ENCODE data around the gene LIMCH1.
"Not testable (repeated sequence)": the region's sequence is repeated elsewhere in the genome, so short reads cannot be mapped to it uniquely, and the experiment has no call there.

The LIMCH1 gene, protein sequence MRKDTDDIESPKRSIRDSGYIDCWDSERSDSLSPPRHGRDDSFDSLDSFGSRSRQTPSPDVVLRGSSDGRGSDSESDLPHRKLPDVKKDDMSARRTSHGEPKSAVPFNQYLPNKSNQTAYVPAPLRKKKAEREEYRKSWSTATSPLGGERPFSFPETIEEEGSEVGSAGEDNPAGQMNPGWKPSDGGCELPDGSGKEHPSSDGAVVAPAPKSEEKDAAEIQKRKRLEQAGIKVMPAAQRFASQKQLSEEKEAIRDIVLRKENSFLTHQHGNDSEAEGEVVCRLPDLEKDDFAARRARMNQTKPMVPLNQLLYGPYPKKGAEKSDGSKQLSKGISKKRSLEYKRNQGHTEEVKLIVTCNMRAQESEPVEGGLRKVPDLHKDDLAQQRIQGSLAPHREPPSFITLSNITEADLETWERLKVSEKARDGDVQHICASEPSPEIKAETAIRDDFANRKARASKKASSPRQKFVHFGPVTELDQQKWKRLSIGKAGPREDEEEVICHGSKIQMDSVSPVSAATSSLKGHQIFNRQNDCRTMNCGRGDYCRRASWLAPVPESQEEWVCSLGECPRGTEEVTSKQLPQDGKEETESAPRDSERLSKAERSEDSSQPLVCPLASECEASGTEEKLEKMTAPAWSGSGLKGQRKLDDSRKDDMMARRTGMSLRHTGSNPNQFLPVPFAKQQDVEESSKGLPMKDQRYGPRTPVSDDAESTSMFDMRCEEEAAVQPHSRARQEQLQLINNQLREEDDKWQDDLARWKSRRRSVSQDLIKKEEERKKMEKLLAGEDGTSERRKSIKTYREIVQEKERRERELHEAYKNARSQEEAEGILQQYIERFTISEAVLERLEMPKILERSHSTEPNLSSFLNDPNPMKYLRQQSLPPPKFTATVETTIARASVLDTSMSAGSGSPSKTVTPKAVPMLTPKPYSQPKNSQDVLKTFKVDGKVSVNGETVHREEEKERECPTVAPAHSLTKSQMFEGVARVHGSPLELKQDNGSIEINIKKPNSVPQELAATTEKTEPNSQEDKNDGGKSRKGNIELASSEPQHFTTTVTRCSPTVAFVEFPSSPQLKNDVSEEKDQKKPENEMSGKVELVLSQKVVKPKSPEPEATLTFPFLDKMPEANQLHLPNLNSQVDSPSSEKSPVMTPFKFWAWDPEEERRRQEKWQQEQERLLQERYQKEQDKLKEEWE (N-terminal part only)

DNA sequence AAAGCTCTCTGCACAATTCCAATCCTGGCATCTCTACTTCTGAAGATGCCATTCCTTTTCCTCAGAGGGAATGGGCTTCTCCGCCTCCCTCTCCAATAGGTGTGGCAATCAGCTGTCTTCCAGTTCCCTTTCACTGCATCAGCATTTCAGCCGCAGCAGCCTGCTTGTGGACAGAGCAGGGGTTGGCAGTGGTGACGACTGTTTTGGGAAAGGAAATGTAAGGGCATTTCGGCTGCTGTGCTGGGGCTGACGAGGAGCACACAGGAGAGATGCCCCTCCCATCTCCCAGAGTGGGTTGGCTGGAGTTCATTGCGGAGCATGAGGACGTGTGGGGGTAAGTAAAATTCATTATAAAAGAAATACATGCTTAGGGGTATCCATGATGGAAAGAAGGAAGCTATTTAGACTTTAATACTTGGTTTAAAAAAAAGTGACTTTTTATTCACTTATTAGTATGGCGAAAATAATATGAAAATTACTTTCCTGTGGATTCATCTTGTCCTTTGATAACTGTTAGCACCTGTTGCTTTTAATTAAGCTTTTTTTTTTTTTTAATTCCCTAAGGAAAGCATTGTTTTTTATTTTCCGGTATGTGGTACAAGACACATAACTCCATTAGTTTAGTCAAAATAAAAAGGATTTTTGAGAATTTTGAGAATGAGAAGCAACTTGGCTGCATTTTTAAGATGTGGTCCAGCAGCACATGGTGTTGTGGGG is at the start of gene LIMCH1:
Gene LIMCH1, plus strand, starts transcription at position 141 of the 717 bp plus-strand sequence. CDS start 67,839 bp downstream, outside the sequence.
- no peak for DNase-seq (ENCODE audit: low spot score)

DNA sequence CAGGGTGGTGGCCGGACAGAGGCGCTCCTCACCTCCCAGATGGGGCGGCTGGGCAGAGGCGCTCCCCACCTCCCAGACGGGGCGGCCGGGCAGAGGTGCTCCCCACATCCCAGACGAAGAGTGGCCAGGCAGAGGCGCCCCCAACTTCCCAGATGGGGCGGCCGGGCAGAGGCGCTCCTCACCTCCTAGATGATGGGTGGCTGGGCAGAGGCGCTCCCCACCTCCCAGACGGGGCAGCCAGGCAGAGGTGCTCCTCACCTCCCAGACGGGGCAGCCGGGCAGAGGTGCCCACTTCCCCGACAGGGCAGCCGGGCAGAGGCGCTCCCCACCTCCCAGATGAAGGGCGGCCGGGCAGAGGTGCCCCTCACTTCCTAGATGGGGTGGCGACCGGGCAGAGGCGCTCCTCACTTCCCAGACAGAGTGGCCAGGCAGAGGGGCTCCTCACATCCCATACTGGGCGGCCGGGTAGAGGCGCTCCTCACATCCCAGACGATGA is 46.8 kb upstream of the LIMCH1 start:
- DNase-seq (ENCODE audit: low spot score) = not testable (repeated sequence)

DNA sequence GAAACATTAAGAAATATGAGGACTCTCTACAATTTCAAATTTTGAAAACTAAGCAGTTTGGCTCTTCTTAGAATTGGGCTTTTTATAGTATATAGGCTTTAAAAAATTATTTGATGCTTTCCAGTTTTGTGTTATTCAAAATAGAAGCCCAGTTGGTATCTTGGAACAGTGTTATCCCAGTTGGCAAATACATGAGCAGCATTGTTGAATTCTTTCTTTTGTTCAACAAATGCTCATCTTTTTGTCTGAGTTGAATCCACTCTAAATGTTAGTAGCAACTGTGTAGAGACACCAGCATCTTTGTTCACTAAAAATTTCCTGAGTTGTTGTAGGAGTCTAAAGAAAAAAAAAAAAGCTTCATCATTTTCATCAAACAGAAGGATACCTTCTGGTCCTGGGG is 41.0 kb upstream of the LIMCH1 start:
- no peak for DNase-seq (ENCODE audit: low spot score)

DNA sequence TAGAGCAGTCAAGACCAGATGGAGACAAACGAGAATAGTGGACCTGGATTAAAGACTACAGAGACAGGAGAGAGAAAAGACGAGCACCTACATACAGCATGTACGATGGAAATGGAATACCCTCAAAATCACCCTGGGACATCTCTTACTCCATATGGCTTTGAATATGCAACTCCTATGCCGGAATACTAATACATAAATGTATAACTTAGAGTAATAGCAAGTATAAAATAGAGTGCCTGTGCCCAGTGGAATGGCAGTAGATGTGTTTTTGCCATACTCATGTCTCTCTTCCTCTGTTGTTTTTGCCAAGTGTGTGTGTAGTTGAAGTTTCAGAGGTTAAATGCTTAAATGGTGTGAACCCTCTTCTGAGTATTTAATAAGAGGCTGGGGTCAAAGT is 39.8 kb upstream of the LIMCH1 start:
- DNase-seq (ENCODE audit: low spot score) = no peak

DNA sequence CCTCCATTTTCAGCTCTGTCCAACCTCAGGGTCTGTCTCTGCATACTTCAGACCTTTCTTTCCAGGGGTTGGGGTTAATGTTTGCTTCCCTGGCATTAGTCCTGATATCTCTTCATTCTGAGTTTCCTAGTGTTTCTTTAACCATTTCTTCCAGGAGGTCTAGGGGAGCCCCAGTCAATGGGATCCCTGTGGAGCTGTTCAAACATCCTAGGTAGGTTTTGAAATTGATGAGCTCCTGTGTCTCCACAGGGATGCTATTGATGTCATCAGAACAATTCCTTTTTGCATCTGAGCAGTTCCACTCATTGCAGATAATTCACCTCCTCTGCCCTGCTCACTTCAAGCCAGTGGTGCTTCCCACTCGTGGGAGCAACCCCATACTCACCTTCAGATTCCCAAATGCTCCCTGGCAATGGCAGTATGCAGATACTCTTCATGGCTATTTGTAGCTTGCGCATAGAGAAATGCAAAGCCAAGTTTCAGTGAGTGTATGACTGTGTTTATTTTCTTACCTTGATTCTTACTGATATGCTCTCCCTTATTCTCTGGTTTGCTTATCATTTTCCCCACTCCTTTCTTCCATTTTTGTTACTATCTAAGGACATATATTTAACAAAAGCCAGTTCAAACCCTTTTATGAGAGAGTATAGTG is 33.7 kb upstream of the LIMCH1 start:
- DNase-seq (ENCODE audit: low spot score) = no peak

DNA sequence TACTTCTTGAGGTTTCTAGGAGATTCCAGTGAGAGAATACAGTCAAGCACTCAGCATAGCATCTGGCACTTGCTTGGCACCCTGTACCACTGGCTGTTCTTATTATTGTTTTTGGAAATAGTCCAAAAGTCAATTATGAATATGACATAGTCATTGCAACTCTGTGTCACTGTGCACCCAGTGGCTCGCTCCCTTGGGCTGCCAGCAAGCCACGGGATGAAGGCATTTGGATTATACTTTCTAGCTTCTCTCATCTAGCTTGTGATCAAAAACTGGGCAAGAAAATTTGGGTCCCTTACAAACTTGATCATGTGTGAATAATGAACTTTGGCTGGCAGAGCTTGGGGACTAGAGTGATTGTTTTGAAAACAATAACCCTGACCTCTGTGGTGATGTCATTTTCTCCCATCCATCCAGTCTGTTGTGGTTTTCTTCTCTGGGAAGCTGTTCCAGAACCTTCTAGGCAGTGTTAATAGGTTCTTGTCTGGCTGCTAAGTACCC is 32.7 kb upstream of the LIMCH1 start:
- no peak for DNase-seq (ENCODE audit: low spot score)

DNA sequence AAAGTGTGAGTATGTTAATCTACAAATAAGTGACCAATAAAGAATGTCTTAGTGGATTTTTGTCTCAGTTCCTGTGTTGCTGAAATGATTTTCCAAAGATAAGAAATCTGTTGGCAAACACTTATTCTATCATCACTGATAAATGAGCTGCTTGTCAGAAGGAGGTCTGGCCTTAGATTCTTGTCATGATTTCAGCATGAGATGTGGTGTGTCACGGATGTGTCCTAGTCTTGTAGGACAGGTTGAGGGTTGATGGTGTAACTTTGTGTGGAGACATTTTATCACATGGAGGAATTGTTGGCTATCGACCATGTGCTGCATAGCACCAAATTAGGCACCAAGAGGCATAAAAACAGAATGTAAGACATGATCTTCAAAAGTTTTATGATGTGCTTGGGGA is 31.8 kb upstream of the LIMCH1 start:
- DNase-seq (ENCODE audit: low spot score) = no peak

DNA sequence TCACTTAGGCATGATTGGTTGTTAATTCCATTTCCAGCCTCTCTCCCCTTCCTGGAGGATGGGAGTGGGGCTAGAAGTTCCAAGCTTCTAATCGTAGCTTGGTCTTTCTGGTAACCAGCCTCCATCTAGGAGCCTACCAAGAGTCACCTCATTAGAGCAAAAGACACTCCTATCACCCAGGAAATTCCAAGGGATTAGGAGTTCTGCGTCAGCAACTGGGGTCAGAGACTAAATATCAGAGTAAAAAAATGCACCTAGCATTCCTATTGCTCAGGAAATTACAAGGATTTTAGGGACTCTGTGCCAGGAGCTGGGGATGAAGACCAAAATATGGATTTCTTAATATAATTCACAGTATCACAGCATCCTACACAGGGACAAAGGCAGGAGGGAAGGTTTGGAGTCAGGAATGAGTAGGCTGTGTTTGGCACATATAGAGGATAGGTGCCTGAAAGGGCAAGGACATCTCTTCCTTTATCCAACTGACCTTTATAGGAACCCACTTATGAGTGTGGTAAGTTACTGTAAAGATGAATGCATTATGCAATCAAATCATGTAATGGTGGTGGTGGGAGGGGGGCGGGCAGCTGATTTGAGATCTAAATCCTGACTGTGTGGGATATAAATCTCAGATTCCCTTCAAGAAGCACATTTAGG is 30.5 kb upstream of the LIMCH1 start:
- DNase-seq (ENCODE audit: low spot score) = no peak

DNA sequence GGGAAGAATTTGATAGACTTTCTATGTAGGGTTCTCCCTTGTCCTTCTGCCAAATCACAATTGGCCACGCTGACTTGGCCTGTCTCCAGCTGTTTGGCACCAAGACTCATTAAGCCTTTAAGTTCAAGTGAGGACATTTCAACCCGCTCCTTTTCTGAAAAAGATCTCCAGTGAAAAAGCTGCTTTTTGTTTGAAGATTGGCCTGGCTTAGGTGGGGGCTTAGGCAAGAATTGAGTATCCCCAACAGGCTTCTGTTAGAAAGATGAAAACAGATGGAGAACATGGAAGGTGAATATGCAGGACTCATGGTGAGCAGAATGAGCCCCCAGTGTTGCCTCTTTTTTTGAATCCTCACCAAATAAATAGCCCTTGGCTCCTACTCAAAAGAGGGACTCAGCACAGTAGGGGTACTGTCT is 28.5 kb upstream of the LIMCH1 start:
- no peak for DNase-seq (ENCODE audit: low spot score)

DNA sequence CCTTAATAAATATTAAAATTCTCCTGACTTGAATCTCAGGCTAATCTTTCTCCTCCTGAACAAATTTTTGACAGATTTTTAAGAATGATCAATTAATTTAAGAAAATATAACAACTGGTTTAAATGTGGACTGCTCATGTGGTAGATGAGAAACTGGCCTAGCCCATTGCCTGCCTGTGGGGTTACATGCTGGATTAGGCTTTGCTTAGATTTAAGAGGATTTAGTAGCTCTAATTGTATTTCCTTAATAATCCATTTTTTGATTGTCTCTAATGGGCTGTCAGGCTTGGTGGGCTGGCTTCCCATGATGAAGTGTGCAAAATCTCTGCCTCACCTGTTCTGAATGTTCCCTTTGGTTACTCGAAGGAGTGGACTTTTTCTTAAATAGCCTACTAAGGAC is 27.8 kb upstream of the LIMCH1 start:
- DNase-seq (ENCODE audit: low spot score) = no peak

DNA sequence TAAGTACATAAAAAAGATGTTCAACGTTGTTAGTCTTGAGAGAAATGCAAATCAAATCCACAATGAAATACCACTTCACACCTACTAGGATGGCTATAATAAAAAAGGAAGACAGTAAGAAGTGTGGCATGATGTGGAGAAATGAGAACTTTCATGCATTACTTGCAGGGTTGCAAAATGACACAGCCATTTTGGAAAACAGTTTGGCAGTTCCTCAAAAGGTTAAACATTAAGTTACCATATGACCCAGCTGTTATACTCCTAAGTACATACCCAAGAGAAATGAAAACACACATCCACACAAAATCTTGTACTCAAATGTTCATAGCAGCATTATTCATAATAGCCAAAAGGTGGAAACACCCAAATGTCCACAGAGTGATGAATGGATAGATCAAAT is 25.8 kb upstream of the LIMCH1 start:
- DNase-seq (ENCODE audit: low spot score) = no peak

DNA sequence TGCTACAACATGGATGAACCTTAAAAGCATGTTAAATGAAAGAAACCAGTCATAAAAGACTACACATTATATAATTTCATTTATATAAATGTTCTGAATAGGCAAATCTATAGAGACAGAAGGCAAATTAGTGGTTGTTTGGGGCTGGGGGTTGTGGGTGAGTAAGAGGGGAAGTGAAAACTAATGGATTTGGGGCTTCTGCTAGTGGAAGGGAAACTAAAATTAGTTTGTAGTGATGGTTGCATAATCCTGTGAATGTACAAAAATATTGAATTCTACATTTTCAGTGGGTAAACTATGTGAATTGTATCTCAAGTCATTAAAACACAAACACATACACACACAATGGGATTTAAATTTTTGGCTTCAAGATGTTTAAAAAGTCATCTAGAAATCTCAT is 25.4 kb upstream of the LIMCH1 start:
- no peak for DNase-seq (ENCODE audit: low spot score)

DNA sequence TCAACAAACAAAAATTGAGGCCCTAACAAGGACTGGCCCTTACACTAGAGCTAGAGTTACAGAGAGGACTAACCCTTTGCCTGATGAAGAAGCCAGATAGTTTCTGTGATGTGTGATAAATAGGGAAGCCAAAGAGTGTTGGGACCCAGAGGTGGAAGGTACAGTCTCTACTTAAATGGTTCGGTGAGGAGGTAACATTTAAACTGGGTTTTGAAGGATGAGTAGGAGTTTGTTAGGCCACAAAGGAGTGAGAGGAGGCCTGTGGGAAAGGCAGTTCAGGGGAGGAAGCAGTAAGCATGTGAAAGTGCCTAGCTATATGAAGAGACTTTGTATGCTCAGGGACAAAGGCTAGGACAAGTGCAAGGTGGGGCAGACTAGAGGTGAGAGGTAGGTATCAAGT is 23.8 kb upstream of the LIMCH1 start:
- no peak for DNase-seq (ENCODE audit: low spot score)

DNA sequence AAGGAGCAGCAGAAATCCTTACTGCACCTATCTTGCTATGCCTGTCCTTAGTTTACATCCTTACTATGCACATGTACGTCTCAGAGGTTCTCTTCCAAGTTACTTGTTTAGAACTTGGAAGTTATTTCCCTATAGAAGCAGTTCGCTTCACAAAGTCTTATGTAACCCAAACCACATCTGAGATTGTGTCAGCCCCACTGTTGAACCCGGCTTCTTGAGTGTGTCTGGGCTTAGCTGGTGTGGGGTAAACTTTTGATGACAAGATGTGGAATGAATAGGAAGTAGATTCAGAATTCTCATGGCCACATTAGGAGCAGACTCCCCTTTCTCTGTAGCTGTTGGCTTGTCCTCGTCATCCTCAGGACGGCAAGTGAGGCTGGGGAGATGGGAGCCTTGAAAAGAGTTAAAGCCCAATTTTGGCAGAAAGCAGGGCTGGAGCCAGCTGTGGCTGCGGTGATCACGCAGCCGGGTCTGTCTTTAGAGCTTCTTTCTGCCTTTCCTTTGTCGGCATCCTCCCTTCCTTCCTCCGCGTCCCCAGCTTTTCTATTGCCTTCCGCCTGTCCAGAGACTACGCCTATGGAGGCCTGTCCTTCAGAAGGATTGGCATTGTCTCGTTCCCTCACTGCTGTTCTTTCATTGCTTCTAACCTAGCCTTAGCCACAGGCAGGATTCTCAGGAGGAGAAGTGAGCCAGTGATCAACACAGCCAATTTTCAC is 23.0 kb upstream of the LIMCH1 start:
- no peak for DNase-seq (ENCODE audit: low spot score)

DNA sequence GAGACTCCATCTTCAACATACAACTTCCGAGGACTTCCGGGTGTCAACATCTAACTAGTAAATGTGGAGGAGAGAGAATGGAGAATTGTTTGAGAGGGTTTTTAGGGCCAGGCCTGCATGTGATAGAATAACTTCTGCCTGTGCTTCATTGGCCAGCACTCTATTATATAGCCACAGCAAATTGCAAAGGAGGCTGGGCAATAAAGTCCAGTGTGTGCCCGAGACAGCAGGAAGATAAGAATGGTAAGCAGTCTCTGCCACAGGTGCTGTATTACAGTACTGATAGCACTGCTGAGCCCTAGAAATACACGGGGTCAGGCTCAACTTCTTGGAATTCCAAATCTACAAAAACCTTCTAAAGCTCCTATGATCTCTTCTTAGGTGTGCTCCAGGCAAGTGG is 20.8 kb upstream of the LIMCH1 start:
- no peak for DNase-seq (ENCODE audit: low spot score)

DNA sequence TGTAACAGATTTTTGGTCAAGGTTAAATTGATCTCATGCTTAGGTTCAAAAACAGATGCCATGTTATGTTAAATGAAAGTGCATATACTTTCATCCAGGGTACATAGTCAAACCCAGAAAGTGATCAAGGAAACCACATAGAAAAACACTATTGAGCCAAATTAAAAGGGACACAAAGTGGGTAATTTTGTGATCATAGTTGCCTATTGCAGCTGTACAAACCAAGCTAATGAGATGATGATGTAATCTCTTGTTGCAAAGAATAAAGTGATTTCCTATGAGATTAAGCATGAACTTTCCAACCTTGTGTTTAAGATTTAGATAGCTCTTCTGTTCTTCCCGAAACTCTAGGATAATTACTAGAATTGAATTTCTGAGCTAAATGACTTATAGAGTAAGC is 20.2 kb upstream of the LIMCH1 start:
- DNase-seq (ENCODE audit: low spot score) = no peak

DNA sequence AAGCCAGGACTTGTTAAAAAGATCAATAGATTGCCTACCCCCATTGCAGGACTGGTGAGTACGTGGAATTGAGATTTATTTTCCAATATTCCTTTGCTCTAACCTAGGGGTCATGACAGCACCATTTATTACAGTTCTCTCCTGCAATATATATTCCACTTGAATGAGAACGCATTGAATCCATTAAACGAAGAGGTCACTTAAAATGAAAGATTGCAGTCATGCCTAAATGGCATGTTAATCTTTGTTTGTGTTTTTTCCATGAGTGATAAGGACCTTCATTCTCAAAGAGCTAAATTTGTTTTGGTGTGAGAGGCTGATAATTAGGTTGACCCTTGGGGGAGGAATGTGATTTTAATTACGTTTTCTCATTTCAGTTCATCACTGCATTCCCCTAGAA is 13.5 kb upstream of the LIMCH1 start:
- DNase-seq (ENCODE audit: low spot score) = no peak

DNA sequence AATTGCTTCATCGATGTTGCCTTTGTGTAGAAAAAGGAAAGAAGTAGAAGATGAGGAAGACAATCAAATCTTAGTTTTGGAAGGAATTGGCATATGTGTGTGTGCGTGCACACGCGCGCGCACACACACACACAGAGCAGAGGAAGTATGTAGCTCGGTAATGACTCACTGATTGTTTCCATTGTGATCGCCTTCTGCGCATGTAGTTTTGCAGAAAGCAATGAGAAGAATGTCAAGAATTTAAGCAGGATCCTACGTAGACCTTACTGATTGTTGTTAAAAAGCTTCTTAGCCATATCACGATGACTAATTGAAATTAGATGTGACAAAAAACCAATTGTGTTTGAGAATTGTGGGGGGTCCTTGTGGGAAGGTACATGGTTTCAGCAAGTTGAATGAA is 12.8 kb upstream of the LIMCH1 start:
- DNase-seq (ENCODE audit: low spot score) = no peak

DNA sequence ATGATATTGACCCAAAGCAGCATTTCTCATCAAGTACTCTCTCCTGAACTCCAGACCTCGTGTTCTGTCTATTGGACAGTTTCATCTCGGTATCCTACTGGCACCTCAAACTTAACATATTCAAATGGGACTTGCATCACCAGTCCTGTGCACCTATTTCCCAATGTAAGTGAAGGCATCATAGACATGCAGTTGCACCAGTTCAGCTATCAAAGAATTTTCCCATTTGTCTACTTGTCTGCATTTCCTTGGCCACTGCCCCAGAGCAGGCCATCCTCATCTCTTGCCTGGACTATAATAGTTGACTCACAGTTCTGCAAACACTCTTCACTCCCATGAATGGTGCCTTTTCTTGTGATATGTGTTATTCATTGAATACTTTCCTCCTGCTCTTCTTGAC is 11.3 kb upstream of the LIMCH1 start:
- DNase-seq (ENCODE audit: low spot score) = no peak
